HEK293 (cell line): ENCODE results near the gene METTL25B.

Experiments
- BCL11A ChIP-seq: fragments of 450-650 bp; formaldehyde crosslinking; IDR thresholded peaks from 2 replicates; pipeline ENCODE4 v1.5.1; 2016; ENCODE audit warnings: low read depth, missing biosample characterization, missing genetic modification characterization
- BCL6B ChIP-seq: fragments of 450-650 bp; formaldehyde crosslinking; IDR thresholded peaks from 2 replicates; pipeline ENCODE4 v1.5.1; 2017; ENCODE audit warnings: missing biosample characterization, missing genetic modification characterization
- EGR2 ChIP-seq: fragments of 450-650 bp; formaldehyde crosslinking; IDR thresholded peaks from 2 replicates; pipeline ENCODE4 v1.5.1; 2016; ENCODE audit warnings: low read depth, missing biosample characterization, missing genetic modification characterization
- ELK4 ChIP-seq: IDR thresholded peaks from 2 replicates; pipeline ENCODE4 v1.6.1; 2011; ENCODE audit warnings: mild to moderate bottlenecking, low read depth, low read length, borderline replicate concordance
- KLF17 ChIP-seq: fragments of 450-650 bp; formaldehyde crosslinking; IDR thresholded peaks from 2 replicates; pipeline ENCODE4 v1.5.1; 2016; ENCODE audit warnings: missing biosample characterization, missing genetic modification characterization
- MYNN ChIP-seq: fragments of 450-650 bp; formaldehyde crosslinking; IDR thresholded peaks from 2 replicates; pipeline ENCODE4 v1.5.1; 2016; ENCODE audit warnings: missing biosample characterization, missing genetic modification characterization, borderline replicate concordance
- PRDM2 ChIP-seq: fragments of 450-650 bp; formaldehyde crosslinking; IDR thresholded peaks from 2 replicates; pipeline ENCODE4 v1.5.1; 2016; ENCODE audit warnings: missing biosample characterization, missing genetic modification characterization, borderline replicate concordance
- PRDM6 ChIP-seq: fragments of 450-650 bp; formaldehyde crosslinking; IDR thresholded peaks from 2 replicates; pipeline ENCODE4 v1.5.1; 2017; ENCODE audit warnings: missing biosample characterization, missing genetic modification characterization
- SCRT1 ChIP-seq: fragments of 450-650 bp; formaldehyde crosslinking; IDR thresholded peaks from 2 replicates; pipeline ENCODE4 v1.5.1; 2016; ENCODE audit warnings: missing biosample characterization, missing genetic modification characterization, borderline replicate concordance
- SCRT2 ChIP-seq: fragments of 450-650 bp; formaldehyde crosslinking; IDR thresholded peaks from 2 replicates; pipeline ENCODE4 v1.5.1; 2016; ENCODE audit warnings: missing biosample characterization, missing genetic modification characterization
- TCF7L2 ChIP-seq: IDR thresholded peaks from 2 replicates; pipeline ENCODE4 v1.6.1; 2011; ENCODE audit warnings: low read depth, mild to moderate bottlenecking, inconsistent platforms, low read length, moderate library complexity, borderline replicate concordance
- TRIM28 ChIP-seq: IDR thresholded peaks from 2 replicates; pipeline ENCODE4 v1.6.1; 2011; ENCODE audit warnings: low read length, control low read depth, borderline replicate concordance
- ZBTB20 ChIP-seq: fragments of 450-650 bp; formaldehyde crosslinking; IDR thresholded peaks from 2 replicates; pipeline ENCODE4 v1.5.1; 2016; ENCODE audit warnings: missing biosample characterization, missing genetic modification characterization
- ZBTB8A ChIP-seq: fragments of 450-650 bp; formaldehyde crosslinking; IDR thresholded peaks from 2 replicates; pipeline ENCODE4 v1.5.1; 2016; ENCODE audit warnings: missing biosample characterization, missing genetic modification characterization
- ZFHX2 ChIP-seq: fragments of 450-650 bp; formaldehyde crosslinking; conservative IDR thresholded peaks from 2 replicates; pipeline ENCODE4 v1.5.1; 2016; ENCODE audit warnings: missing biosample characterization, missing genetic modification characterization
- ZFP37 ChIP-seq: fragments of 450-650 bp; formaldehyde crosslinking; IDR thresholded peaks from 2 replicates; pipeline ENCODE4 v1.5.1; 2016; ENCODE audit warnings: missing biosample characterization, missing genetic modification characterization
- ZNF114 ChIP-seq: fragments of 450-650 bp; formaldehyde crosslinking; IDR thresholded peaks from 2 replicates; pipeline ENCODE4 v1.5.0; 2017; ENCODE audit warnings: missing biosample characterization, missing genetic modification characterization
- ZNF169 ChIP-seq: fragments of 450-650 bp; formaldehyde crosslinking; IDR thresholded peaks from 2 replicates; pipeline ENCODE4 v1.5.1; 2016; ENCODE audit warnings: missing biosample characterization, missing genetic modification characterization
- ZNF175 ChIP-seq: fragments of 450-650 bp; formaldehyde crosslinking; IDR thresholded peaks from 2 replicates; pipeline ENCODE4 v1.5.1; 2016; ENCODE audit warnings: missing biosample characterization, missing genetic modification characterization
- ZNF202 ChIP-seq: fragments of 450-650 bp; formaldehyde crosslinking; IDR thresholded peaks from 2 replicates; pipeline ENCODE4 v1.5.1; 2016; ENCODE audit warnings: missing biosample characterization, missing genetic modification characterization, borderline replicate concordance
- ZNF211 ChIP-seq: fragments of 450-650 bp; formaldehyde crosslinking; IDR thresholded peaks from 2 replicates; pipeline ENCODE4 v1.5.1; 2016; ENCODE audit warnings: low read depth, missing biosample characterization, missing genetic modification characterization
- ZNF426 ChIP-seq: fragments of 450-650 bp; formaldehyde crosslinking; IDR thresholded peaks from 2 replicates; pipeline ENCODE4 v1.5.1; 2017; ENCODE audit warnings: missing biosample characterization, missing genetic modification characterization, mild to moderate bottlenecking, inconsistent platforms, moderate library complexity
- ZNF585B ChIP-seq: fragments of 450-650 bp; formaldehyde crosslinking; IDR thresholded peaks from 2 replicates; pipeline ENCODE4 v1.5.1; 2016; ENCODE audit warnings: missing biosample characterization, missing genetic modification characterization
- ZNF626 ChIP-seq: fragments of 450-650 bp; sonication (Bioruptor Pico); formaldehyde crosslinking; IDR thresholded peaks from 2 replicates; pipeline ENCODE4 v1.5.1; 2018; ENCODE audit warnings: missing biosample characterization, missing genetic modification characterization, inconsistent platforms
- ZNF639 ChIP-seq: fragments of 450-650 bp; formaldehyde crosslinking; IDR thresholded peaks from 2 replicates; pipeline ENCODE4 v1.5.1; 2016; ENCODE audit warnings: missing biosample characterization, missing genetic modification characterization

The METTL25B gene

GRCh38 chr1:156767101-156767878, 39.0 kb downstream of the METTL25B start, which contains the start of gene PRCC (continued):
- TF ChIP-seq KLF17 (tag by site-specific recombination) = peak; percentile 71; the same call in 1 of the 2 replicates
- no peak for TF ChIP-seq ZNF202 (tag by site-specific recombination)
- TF ChIP-seq PRDM2 = no peak
- no peak for TF ChIP-seq BCL6B (tag by site-specific recombination)
- TF ChIP-seq ZNF114 (tag by site-specific recombination) = no peak
- TF ChIP-seq ZBTB8A (tag by site-specific recombination) = peak; percentile 74
- TF ChIP-seq ZNF169 (tag by site-specific recombination) = no peak
- no peak for TF ChIP-seq EGR2 (tag by site-specific recombination)
- TF ChIP-seq ZFHX2 = peak; percentile 46; the same call in 1 of the 2 replicates
- peak; percentile 99 for TF ChIP-seq ZFP37 (tag by site-specific recombination)
- peak; percentile 90; the same call in 1 of the 2 replicates for TF ChIP-seq ZNF639
- TF ChIP-seq MYNN (tag by site-specific recombination) = no peak
- no peak for TF ChIP-seq ZNF175 (tag by site-specific recombination)
- no peak for TF ChIP-seq TRIM28
- no peak for TF ChIP-seq ZNF585B (tag by site-specific recombination)
- TF ChIP-seq BCL11A = no peak
- peak; percentile 89 for TF ChIP-seq ZBTB20 (tag by site-specific recombination)
- TF ChIP-seq SCRT2 (tag by site-specific recombination) = no peak; the same call in 1 of the 2 replicates
- TF ChIP-seq PRDM6 (tag by site-specific recombination) = no peak
- TF ChIP-seq ELK4 = no peak
- TF ChIP-seq TCF7L2 = no peak
- TF ChIP-seq SCRT1 = no peak
- no peak for TF ChIP-seq ZNF426 (tag by site-specific recombination)
- TF ChIP-seq ZNF211 = no peak
- TF ChIP-seq ZNF626 = no peak
